ENCODE measurements around the gene IFT22. TPM values are rescaled to one million over a fixed set of nuclear protein-coding genes. Genes with fewer than 3 reads are reported as not detected.

IFT22 gene
- total RNA-seq, 1 experiment from 2014 or later = 41.9 TPM

DNA sequence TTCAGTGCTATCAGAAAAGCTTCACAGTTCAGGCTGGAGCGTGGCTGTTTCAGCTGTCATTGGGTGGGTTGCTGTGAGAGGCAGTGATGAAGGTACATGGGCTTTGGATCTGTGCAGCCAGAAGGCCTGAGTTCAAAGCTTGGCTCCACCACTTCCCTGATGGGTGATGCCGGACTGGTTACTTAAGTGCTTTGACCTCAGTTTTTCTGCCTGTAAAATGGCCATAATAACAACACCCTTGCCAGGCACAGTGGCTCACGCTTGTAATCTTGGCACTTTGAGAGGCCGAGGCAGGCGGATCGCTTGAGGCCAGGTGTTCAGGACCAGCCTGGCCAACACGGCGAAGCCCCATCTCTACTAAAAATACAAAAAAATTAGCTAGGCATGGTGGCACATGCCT lies 10.4 kb upstream of the IFT22 start:
- intact Hi-C loops (cut with micrococcal nuclease; ENCODE audit: unreplicated experiment) = no loop called here
- no peak for DNase-seq (ENCODE audit: low spot score)
- Histone ChIP-seq H3K9me3 (ENCODE audit: low read depth, low read length, poor library complexity, severe bottlenecking) (no peaks in the 10 kb centered on the region), H3K4me3 (ENCODE audit: low read depth, low read length, poor library complexity, severe bottlenecking) (no peak overlapping the region), H3K27me3 (replicated peaks; ENCODE audit: insufficient read depth, low read depth, low read length, poor library complexity) (no peaks in the 10 kb centered on the region), H3K36me3 (ENCODE audit: insufficient read depth, low read length, poor library complexity, severe bottlenecking) (no peaks in the 10 kb centered on the region), H3K4me1 (ENCODE audit: insufficient read depth, low read length, poor library complexity, severe bottlenecking) (no peaks in the 10 kb centered on the region), H3K27ac (ENCODE audit: low read depth, low read length, poor library complexity, severe bottlenecking) (no peak overlapping the region)
- ChIA-PET CTCF (interaction anchor here (0.5 kb wide), 1 partner anchor 255 kb away, joined by 13 read pairs; no protein-coding TSS in a partner anchor), POLR2A (ENCODE audit: low non-redundant PET) (no interaction called here)
- BruUV-seq (replicated peaks) = no TSS peak
- TF ChIP-seq EZH2 (IDR thresholded peaks at IDR 0.05; ENCODE audit: borderline replicate concordance, low read depth, low read length, poor library complexity, severe bottlenecking) = no peak
- TF ChIP-seq, protein P1, sequence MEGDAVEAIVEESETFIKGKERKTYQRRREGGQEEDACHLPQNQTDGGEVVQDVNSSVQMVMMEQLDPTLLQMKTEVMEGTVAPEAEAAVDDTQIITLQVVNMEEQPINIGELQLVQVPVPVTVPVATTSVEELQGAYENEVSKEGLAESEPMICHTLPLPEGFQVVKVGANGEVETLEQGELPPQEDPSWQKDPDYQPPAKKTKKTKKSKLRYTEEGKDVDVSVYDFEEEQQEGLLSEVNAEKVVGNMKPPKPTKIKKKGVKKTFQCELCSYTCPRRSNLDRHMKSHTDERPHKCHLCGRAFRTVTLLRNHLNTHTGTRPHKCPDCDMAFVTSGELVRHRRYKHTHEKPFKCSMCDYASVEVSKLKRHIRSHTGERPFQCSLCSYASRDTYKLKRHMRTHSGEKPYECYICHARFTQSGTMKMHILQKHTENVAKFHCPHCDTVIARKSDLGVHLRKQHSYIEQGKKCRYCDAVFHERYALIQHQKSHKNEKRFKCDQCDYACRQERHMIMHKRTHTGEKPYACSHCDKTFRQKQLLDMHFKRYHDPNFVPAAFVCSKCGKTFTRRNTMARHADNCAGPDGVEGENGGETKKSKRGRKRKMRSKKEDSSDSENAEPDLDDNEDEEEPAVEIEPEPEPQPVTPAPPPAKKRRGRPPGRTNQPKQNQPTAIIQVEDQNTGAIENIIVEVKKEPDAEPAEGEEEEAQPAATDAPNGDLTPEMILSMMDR (conservative IDR thresholded peaks at IDR 0.05; ENCODE audit: low read depth, low read length) = no peak

DNA sequence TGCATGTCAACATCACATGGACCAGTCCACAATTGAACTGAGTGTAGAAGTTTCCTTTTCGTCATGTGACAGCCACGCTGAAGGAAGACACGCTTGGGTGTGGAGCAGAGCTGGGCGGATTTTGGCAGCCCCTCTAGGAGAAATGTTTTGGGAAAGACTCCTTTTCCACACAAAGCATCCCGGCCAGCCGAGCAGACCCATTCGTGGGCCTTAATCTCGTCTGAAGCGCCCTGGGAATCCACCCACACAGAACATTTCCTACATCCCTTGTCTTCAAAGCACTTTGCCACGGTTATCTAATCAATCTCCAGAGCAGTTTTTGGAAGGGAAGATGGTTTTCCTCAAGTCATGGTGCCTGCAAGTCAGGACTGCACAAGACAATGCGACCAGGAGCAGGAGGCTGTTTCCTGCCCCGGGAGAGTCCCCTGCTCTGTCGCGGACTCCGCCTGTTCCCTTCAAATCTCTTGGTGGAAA lies 8.4 kb upstream of the IFT22 start:
- CTCF ChIA-PET = no interaction called here

DNA sequence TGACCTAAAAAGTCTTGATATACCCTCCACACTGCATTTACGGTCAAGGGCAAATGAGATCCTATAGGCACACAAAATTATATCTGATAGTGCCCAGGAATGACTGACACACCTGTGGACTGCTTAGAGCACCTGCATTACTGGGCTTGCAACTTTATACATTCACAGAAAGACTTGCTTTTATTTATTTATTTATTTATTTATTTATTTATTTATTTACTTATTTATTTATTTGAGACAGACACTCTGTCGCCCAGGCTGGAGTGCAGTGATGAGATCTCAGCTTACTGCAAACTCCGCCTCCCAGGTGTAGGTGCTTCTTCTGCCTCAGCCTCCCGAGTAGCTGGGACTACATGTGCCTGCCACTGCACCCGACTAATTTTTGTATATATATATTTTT lies 6.5 kb upstream of the IFT22 start:
- CTCF ChIA-PET = no interaction called here
- BruUV-seq (replicated peaks) = no TSS peak
- Histone ChIP-seq H3K9me3 (ENCODE audit: low read depth, low read length, poor library complexity, severe bottlenecking) (no peaks in the 10 kb centered on the region), H3K27ac (ENCODE audit: low read depth, low read length, poor library complexity, severe bottlenecking) (no peak overlapping the region), H3K27me3 (replicated peaks; ENCODE audit: insufficient read depth, low read depth, low read length, poor library complexity) (no peaks in the 10 kb centered on the region), H3K4me1 (ENCODE audit: insufficient read depth, low read length, poor library complexity, severe bottlenecking) (no peaks in the 10 kb centered on the region), H3K36me3 (ENCODE audit: insufficient read depth, low read length, poor library complexity, severe bottlenecking) (no peaks in the 10 kb centered on the region), H3K4me3 (ENCODE audit: low read depth, low read length, poor library complexity, severe bottlenecking) (no peak overlapping the region)
- TF ChIP-seq, protein P1 (conservative IDR thresholded peaks at IDR 0.05; ENCODE audit: low read depth, low read length) = no peak
- TF ChIP-seq EZH2 (IDR thresholded peaks at IDR 0.05; ENCODE audit: borderline replicate concordance, low read depth, low read length, poor library complexity, severe bottlenecking) = no peak
- DNase-seq (ENCODE audit: low spot score) = no peak
- POLR2A ChIA-PET (ENCODE audit: low non-redundant PET) = no interaction called here
- intact Hi-C loops (cut with micrococcal nuclease; ENCODE audit: unreplicated experiment) = loop anchor here (10.0 kb wide), 1 partner anchor 177 kb away; no protein-coding TSS in a partner anchor

More for the DNA sequence above, 8.4 kb upstream of the IFT22 start:
- Histone ChIP-seq H3K4me1 (ENCODE audit: insufficient read depth, low read length, poor library complexity, severe bottlenecking) (no peaks in the 10 kb centered on the region), H3K4me3 (ENCODE audit: low read depth, low read length, poor library complexity, severe bottlenecking) (no peak overlapping the region), H3K27ac (ENCODE audit: low read depth, low read length, poor library complexity, severe bottlenecking) (no peak overlapping the region), H3K27me3 (replicated peaks; ENCODE audit: insufficient read depth, low read depth, low read length, poor library complexity) (no peaks in the 10 kb centered on the region), H3K36me3 (ENCODE audit: insufficient read depth, low read length, poor library complexity, severe bottlenecking) (no peaks in the 10 kb centered on the region), H3K9me3 (ENCODE audit: low read depth, low read length, poor library complexity, severe bottlenecking) (no peaks in the 10 kb centered on the region)
- POLR2A ChIA-PET (ENCODE audit: low non-redundant PET) = no interaction called here
- intact Hi-C loops (cut with micrococcal nuclease; ENCODE audit: unreplicated experiment) = no loop called here
- BruUV-seq (replicated peaks) = no TSS peak
- TF ChIP-seq, protein P1 (conservative IDR thresholded peaks at IDR 0.05; ENCODE audit: low read depth, low read length) = no peak
- no peak for TF ChIP-seq EZH2 (IDR thresholded peaks at IDR 0.05; ENCODE audit: borderline replicate concordance, low read depth, low read length, poor library complexity, severe bottlenecking)
- no peak for DNase-seq (ENCODE audit: low spot score)

All from A673 (cell line).